Measurements from ENCODE around the gene AKR1B15. TPM values are rescaled to one million over a fixed set of nuclear protein-coding genes. Genes with fewer than 3 reads are reported as not detected.

AKR1B15 gene
- total and polyA plus RNA-seq, 9 of the 15 experiments (the other 6 are each of a cell fraction or from before 2014, with no cell fraction given): not detected

- TF ChIP-seq STAT6 (CRISPR knock-in tag; IDR thresholded peaks at IDR 0.05): no peak
Measured at GRCh38 chr7:134619627-134620331, 70.9 kb downstream of the AKR1B15 start (continued).

DNA sequence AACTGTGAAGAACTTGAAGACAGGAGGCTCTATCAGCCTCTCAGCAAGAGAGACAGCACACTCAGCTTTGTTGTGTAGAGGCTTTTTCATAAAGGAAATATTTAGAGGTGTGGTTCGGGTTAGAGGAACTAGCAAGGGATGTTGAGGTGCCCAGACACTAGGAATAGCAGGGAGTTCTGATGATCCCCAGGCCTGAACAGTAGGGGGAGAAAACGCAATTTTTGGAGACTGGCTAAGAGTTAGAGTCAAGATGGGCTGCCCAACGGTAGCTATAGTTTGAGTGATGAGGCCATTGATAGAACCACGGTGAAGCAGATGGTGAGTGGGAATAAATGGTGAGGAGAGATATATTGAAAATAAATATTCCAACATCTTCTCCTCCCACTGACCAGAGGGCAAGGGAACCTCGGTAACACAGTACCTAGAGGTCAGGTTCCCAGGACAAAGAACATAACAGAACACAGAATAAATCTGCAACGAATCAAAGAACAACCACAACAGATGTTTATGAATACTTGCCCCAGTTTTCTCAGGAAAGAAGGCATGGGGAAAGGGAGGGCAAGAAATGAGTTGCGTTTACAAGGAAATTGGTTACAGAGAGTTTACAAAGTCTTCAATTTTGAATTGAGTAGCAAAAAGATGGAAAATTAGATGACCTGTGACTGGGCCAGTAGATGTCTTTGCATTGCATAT lies 73.5 kb downstream of the AKR1B15 start:
- H3K36me3 ChIP-seq (ENCODE audit: control insufficient read depth, insufficient read depth, low read length): no peaks in the 10 kb centered on the region
- H3K27me3 ChIP-seq (ENCODE audit: control insufficient read depth in 2 of 2, insufficient read depth in 2 of 2, low read length in 2 of 2): peaks cover 0 to 5% of the 10 kb centered on the region in 2 experiments; a peak in 2 of 5 replicates
- H3K79me2 ChIP-seq (ENCODE audit: control insufficient read depth, insufficient read depth, low read length): no peaks in the 10 kb centered on the region
- H3K9me3 ChIP-seq (replicated peaks; ENCODE audit: control insufficient read depth, insufficient read depth, low read depth, low read length): no peaks in the 10 kb centered on the region
- no peak for ATAC-seq
- no peak overlapping the region for H3K4me2 ChIP-seq (ENCODE audit: insufficient read depth, low read length)
- no peak overlapping the region for H3K4me3 ChIP-seq
- H3K9ac ChIP-seq (ENCODE audit: insufficient read depth in 1 of 2, low read depth in 2 of 2, low read length in 2 of 2): no peak overlapping the region
- ChIA-PET POLR2A (interaction anchor here (0.6 kb wide), 1 partner anchor 1768 kb away, joined by 3 read pairs; no protein-coding TSS in a partner anchor), CTCF (ENCODE audit: low intra/inter-chr PET ratio) (no interaction called here)
- no peak overlapping the region for H3K27ac ChIP-seq (ENCODE audit: extremely low read depth, low read depth, low read length)
- intact Hi-C loops (cut with micrococcal nuclease): no loop called here
- no peak for FAIRE-seq
- WGBS (ENCODE audit: insufficient coverage, low coverage, missing lambda C conversion rate): 0% methylated on average over 7 of the region's 7 CpGs
- no peaks in the 10 kb centered on the region for H3K9me1 ChIP-seq (ENCODE audit: control insufficient read depth, insufficient read depth, low read length)
- no peak for DNase-seq (ENCODE audit: extremely low read depth in 1 of 4, low spot score in 3 of 4)
- H3K4me1 ChIP-seq (replicated peaks in 1 of 2; ENCODE audit: control insufficient read depth in 2 of 2, insufficient read depth in 2 of 2, low read length in 2 of 2): no peaks in the 10 kb centered on the region
- in situ Hi-C loops (cut with MboI): no loop called here
- H2AFZ ChIP-seq (ENCODE audit: low read depth, low read length): no peak overlapping the region
- no TSS peak for BruUV-seq (replicated peaks)
- TF ChIP-seq SNRNP70 (optimal IDR thresholded peaks at IDR 0.05; ENCODE audit: low read depth, low read length): no peak
- TF ChIP-seq, protein P1, sequence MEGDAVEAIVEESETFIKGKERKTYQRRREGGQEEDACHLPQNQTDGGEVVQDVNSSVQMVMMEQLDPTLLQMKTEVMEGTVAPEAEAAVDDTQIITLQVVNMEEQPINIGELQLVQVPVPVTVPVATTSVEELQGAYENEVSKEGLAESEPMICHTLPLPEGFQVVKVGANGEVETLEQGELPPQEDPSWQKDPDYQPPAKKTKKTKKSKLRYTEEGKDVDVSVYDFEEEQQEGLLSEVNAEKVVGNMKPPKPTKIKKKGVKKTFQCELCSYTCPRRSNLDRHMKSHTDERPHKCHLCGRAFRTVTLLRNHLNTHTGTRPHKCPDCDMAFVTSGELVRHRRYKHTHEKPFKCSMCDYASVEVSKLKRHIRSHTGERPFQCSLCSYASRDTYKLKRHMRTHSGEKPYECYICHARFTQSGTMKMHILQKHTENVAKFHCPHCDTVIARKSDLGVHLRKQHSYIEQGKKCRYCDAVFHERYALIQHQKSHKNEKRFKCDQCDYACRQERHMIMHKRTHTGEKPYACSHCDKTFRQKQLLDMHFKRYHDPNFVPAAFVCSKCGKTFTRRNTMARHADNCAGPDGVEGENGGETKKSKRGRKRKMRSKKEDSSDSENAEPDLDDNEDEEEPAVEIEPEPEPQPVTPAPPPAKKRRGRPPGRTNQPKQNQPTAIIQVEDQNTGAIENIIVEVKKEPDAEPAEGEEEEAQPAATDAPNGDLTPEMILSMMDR (IDR thresholded peaks at IDR 0.05 in 2 of 3, conservative IDR thresholded peaks at IDR 0.05 in 1 of 3; ENCODE audit: insufficient read depth in 2 of 3, low read depth in 1 of 3, low read length in 3 of 3): 0 out of 6 replicates have a peak, but pooled peaks of 1 of the 3 experiments have one; percentile 3
- no peaks in the 10 kb centered on the region for H4K20me1 ChIP-seq (replicated peaks; ENCODE audit: control insufficient read depth, insufficient read depth, low read length)

Measured in K562 (cell line).